Thoracic aorta (tissue), 2 donors: ENCODE data around the gene RIT2. TPM values are rescaled to one million over a fixed set of nuclear protein-coding genes. Genes with fewer than 3 reads are reported as not detected.

Experiments
- ATAC-seq: fragments of 150-250 bp; one replicate; pipeline ENCODE4 v1.8.0; 2017; ENCODE audit warnings: low read depth; ENCODE audit not compliant: insufficient number of reproducible peaks, low FRiP score
- DNase-seq: peaks from one replicate; pipeline ENCODE4 v3.0.0-alpha.2; 2020; ENCODE audit warnings: low spot score
- H3K27ac ChIP-seq, 2 donors: fragments of 200-600 bp; sonication (generic); 1 replicate in 1 of 2; 2 replicates in 1 of 2; pipeline ENCODE4 v1.5.1; 2016; ENCODE audit warnings: mild to moderate bottlenecking in 2 of 2, moderate library complexity in 2 of 2
- H3K27me3 ChIP-seq: fragments of 200-600 bp; sonication (generic); replicated peaks from 2 replicates; pipeline ENCODE4 v1.6.0; 2016; ENCODE audit warnings: mild to moderate bottlenecking; ENCODE audit not compliant: insufficient read depth
- H3K36me3 ChIP-seq: fragments of 200-600 bp; sonication (generic); one replicate; pipeline ENCODE4 v1.5.1; 2016
- H3K4me1 ChIP-seq, 2 donors: fragments of 200-600 bp; sonication (generic); 1 replicate in 1 of 2; 2 replicates in 1 of 2; pipeline versions ENCODE4 v1.5.1 to v1.6.0; 2016; ENCODE audit warnings: low read depth in 2 of 2, mild to moderate bottlenecking in 1 of 2; ENCODE audit not compliant: control insufficient read depth in 1 of 2
- H3K4me3 ChIP-seq: fragments of 200-600 bp; sonication (generic); 2 replicates; pipeline ENCODE4 v1.5.1; 2016; ENCODE audit warnings: mild to moderate bottlenecking
- H3K9me3 ChIP-seq: fragments of 200-600 bp; sonication (generic); 2 replicates; pipeline ENCODE4 v1.5.1; 2016
- CTCF ChIP-seq: fragments of 200-600 bp; sonication (generic); IDR thresholded peaks from one replicate; pipeline ENCODE4 v1.5.1; 2019; ENCODE audit warnings: antibody characterized with exemption
- total RNA-seq, 2 donors: library from RNA; depleted of rRNA; stranded (reverse); fragments of >200 nt; gene quantifications; one replicate each; pipeline versions ENCODE4 v1.1.0 to v1.2.3, GENCODE V29; 2016

The RIT2 gene
- total RNA-seq, 2 donors from 2014 or later = not detected

- H3K27ac ChIP-seq = no peak overlapping the region
- H3K4me3 ChIP-seq = no peak overlapping the region
- TF ChIP-seq CTCF = no peak
- no peaks in the 10 kb centered on the region for H3K4me1 ChIP-seq
- no peak for DNase-seq
- H3K27me3 ChIP-seq = no peaks in the 10 kb centered on the region
- ATAC-seq = no peak
- no peaks in the 10 kb centered on the region for H3K9me3 ChIP-seq
- no peaks in the 10 kb centered on the region for H3K36me3 ChIP-seq
Observed at GRCh38 chr18:43116699-43117294, 1.3 kb upstream of the RIT2 start.

- H3K4me3 ChIP-seq = no peak overlapping the region
- H3K9me3 ChIP-seq = no peaks in the 10 kb centered on the region
- DNase-seq (no peak), ATAC-seq (no peak)
- no peaks in the 10 kb centered on the region for H3K4me1 ChIP-seq
- no peak for TF ChIP-seq CTCF
- no peaks in the 10 kb centered on the region for H3K36me3 ChIP-seq
- no peak overlapping the region for H3K27ac ChIP-seq
- H3K27me3 ChIP-seq = no peaks in the 10 kb centered on the region
Observed at GRCh38 chr18:43113220-43113895, 2.1 kb downstream of the RIT2 start.

- Histone ChIP-seq H3K4me1 (no peaks in the 10 kb centered on the region), H3K36me3 (no peaks in the 10 kb centered on the region), H3K27me3 (no peaks in the 10 kb centered on the region), H3K9me3 (no peaks in the 10 kb centered on the region), H3K27ac (no peak overlapping the region), H3K4me3 (no peak overlapping the region)
- DNase-seq (no peak), ATAC-seq (no peak)
- TF ChIP-seq CTCF = no peak
Observed at GRCh38 chr18:43108882-43109281, 6.6 kb downstream of the RIT2 start.

GRCh38 chr18:43108469-43108868 lies 7.0 kb downstream of the RIT2 start:
- Histone ChIP-seq H3K27ac (no peak overlapping the region), H3K27me3 (no peaks in the 10 kb centered on the region), H3K4me3 (no peak overlapping the region), H3K4me1 (no peaks in the 10 kb centered on the region), H3K36me3 (no peaks in the 10 kb centered on the region), H3K9me3 (no peaks in the 10 kb centered on the region)
- TF ChIP-seq CTCF = no peak
- ATAC-seq (no peak), DNase-seq (no peak)

GRCh38 chr18:43093646-43094045 lies 21.8 kb downstream of the RIT2 start:
- TF ChIP-seq CTCF = no peak
- DNase-seq (no peak), ATAC-seq (no peak)
- no peaks in the 10 kb centered on the region for H3K9me3 ChIP-seq
- no peak overlapping the region for H3K27ac ChIP-seq
- no peaks in the 10 kb centered on the region for H3K27me3 ChIP-seq
- no peaks in the 10 kb centered on the region for H3K4me1 ChIP-seq
- no peaks in the 10 kb centered on the region for H3K36me3 ChIP-seq
- H3K4me3 ChIP-seq = no peak overlapping the region
